BE2C (cell line): ENCODE measurements around the gene IST1.

Experiments
- DNase-seq: peaks from one replicate; pipeline ENCODE4 v3.0.0-alpha.2; 2020
- H3K27me3 ChIP-seq: fragments of 250-450 bp; sonication (Bioruptor Pico); 2 replicates; pipeline ENCODE4 v1.5.1; 2020; ENCODE audit warnings: mild to moderate bottlenecking
- H3K36me3 ChIP-seq: fragments of 250-450 bp; sonication (Bioruptor Pico); 2 replicates; pipeline ENCODE4 v1.5.1; 2020; ENCODE audit warnings: mild to moderate bottlenecking
- H3K4me1 ChIP-seq: fragments of 250-450 bp; sonication (Bioruptor Pico); 2 replicates; pipeline ENCODE4 v1.5.1; 2020
- H3K4me3 ChIP-seq: 2 replicates; pipeline ENCODE4 v1.5.1; 2011; ENCODE audit warnings: low read depth, low read length
- H3K9me3 ChIP-seq: fragments of 250-450 bp; sonication (Bioruptor Pico); 2 replicates; pipeline ENCODE4 v1.5.1; 2020
- CTCF ChIP-seq: IDR thresholded peaks from 2 replicates; pipeline ENCODE4 v1.5.1; 2012; ENCODE audit warnings: mild to moderate bottlenecking, low read depth, low read length

IST1 gene

GRCh38 chr16:71911121-71911520 lies 15.8 kb downstream of the IST1 start:
- H3K4me3 ChIP-seq, result no peak overlapping the region
- H3K9me3 ChIP-seq, result no peaks in the 10 kb centered on the region
- H3K36me3 ChIP-seq, result peaks cover 27% of the 10 kb centered on the region
- TF ChIP-seq CTCF, result no peak
- no peaks in the 10 kb centered on the region for H3K4me1 ChIP-seq
- DNase-seq, result no peak
- H3K27me3 ChIP-seq, result no peaks in the 10 kb centered on the region

GRCh38 chr16:71912534-71913275 lies 17.4 kb downstream of the IST1 start:
- DNase-seq, result no peak
- Histone ChIP-seq H3K4me3 (no peak overlapping the region), H3K9me3 (no peaks in the 10 kb centered on the region), H3K4me1 (no peaks in the 10 kb centered on the region), H3K27me3 (no peaks in the 10 kb centered on the region), H3K36me3 (peaks cover 42% of the 10 kb centered on the region)
- no peak for TF ChIP-seq CTCF

GRCh38 chr16:71914802-71915201 lies 19.5 kb downstream of the IST1 start:
- Histone ChIP-seq H3K36me3 (peaks cover 49% of the 10 kb centered on the region), H3K27me3 (no peaks in the 10 kb centered on the region), H3K4me1 (no peaks in the 10 kb centered on the region), H3K4me3 (no peak overlapping the region), H3K9me3 (no peaks in the 10 kb centered on the region)
- TF ChIP-seq CTCF, result no peak
- no peak for DNase-seq

- no peak for DNase-seq
- Histone ChIP-seq H3K9me3 (no peaks in the 10 kb centered on the region), H3K27me3 (no peaks in the 10 kb centered on the region), H3K4me3 (no peak overlapping the region), H3K4me1 (no peaks in the 10 kb centered on the region), H3K36me3 (peaks cover 55% of the 10 kb centered on the region)
- no peak for TF ChIP-seq CTCF
Observed at GRCh38 chr16:71915350-71915749, 20.0 kb downstream of the IST1 start.

GRCh38 chr16:71916397-71916920 lies 21.1 kb downstream of the IST1 start:
- Histone ChIP-seq H3K4me1 (no peaks in the 10 kb centered on the region), H3K4me3 (no peak overlapping the region), H3K36me3 (peaks cover 66% of the 10 kb centered on the region), H3K27me3 (no peaks in the 10 kb centered on the region), H3K9me3 (no peaks in the 10 kb centered on the region)
- no peak for DNase-seq
- TF ChIP-seq CTCF, result no peak

GRCh38 chr16:71917900-71918299 lies 22.6 kb downstream of the IST1 start:
- Histone ChIP-seq H3K4me1 (no peaks in the 10 kb centered on the region), H3K36me3 (peaks cover 77% of the 10 kb centered on the region), H3K9me3 (no peaks in the 10 kb centered on the region), H3K27me3 (no peaks in the 10 kb centered on the region), H3K4me3 (no peak overlapping the region)
- no peak for TF ChIP-seq CTCF
- DNase-seq, result no peak
